GM23338 (cell line): ENCODE data around the gene ATF5. TPM values are rescaled to one million over a fixed set of nuclear protein-coding genes. Genes with fewer than 3 reads are reported as not detected.

Experiments
- CTCF ChIP-seq, 2 experiments: fragments of 200-600 bp in 1 of 2; sonication (generic) in 1 of 2; conservative IDR thresholded peaks; 2 replicates each; pipeline versions ENCODE4 v1.5.1 to v1.6.1; 2016 to 2017; ENCODE audit warnings: antibody characterized with exemption in 2 of 2, low read depth in 2 of 2, mild to moderate bottlenecking in 2 of 2, moderate library complexity in 1 of 2
- ETS1 ChIP-seq: IDR thresholded peaks from 2 replicates; pipeline ENCODE4 v1.6.1; 2016; ENCODE audit warnings: antibody characterized with exemption
- EZH2phosphoT487 ChIP-seq: fragments of 200-600 bp; sonication (generic); IDR thresholded peaks from one replicate; pipeline ENCODE4 v1.8.1; 2018; ENCODE audit warnings: antibody characterized with exemption; ENCODE audit not compliant: unreplicated experiment
- NANOG ChIP-seq: IDR thresholded peaks from 2 replicates; pipeline ENCODE4 v1.6.1; 2016; ENCODE audit warnings: antibody characterized with exemption, borderline replicate concordance
- REST ChIP-seq: IDR thresholded peaks from one replicate; pipeline ENCODE4 v1.6.1; 2018; ENCODE audit warnings: antibody characterized with exemption; ENCODE audit not compliant: unreplicated experiment
- ZNF114 ChIP-seq: fragments of 250-450 bp; sonication (Bioruptor Pico); IDR thresholded peaks from 2 replicates; pipeline ENCODE4 v1.5.0; 2020; ENCODE audit warnings: mild to moderate bottlenecking, moderate library complexity
- ZNF331 ChIP-seq: fragments of 250-450 bp; sonication (Bioruptor Pico); IDR thresholded peaks from 2 replicates; pipeline ENCODE4 v1.5.0; 2020; ENCODE audit warnings: low read depth, mild to moderate bottlenecking, moderate library complexity
- ZNF462 ChIP-seq: fragments of 250-450 bp; sonication (Bioruptor Pico); IDR thresholded peaks from 2 replicates; pipeline ENCODE4 v1.5.0; 2020; ENCODE audit warnings: mild to moderate bottlenecking, moderate library complexity
- polyA plus RNA-seq: library from polyadenylated mRNA; unstranded; fragments of >200 nt; fragmentation: Nextera tagmentation; extraction: Ambion mirVana; gene quantifications from 2 replicates; pipeline ENCODE4 v1.2.1, GENCODE V29; 2016
- total RNA-seq: library from RNA; depleted of rRNA; stranded (reverse); fragments of >200 nt; shearing (Covaris generic); gene quantifications from 2 replicates; pipeline ENCODE4 v1.2.3, GENCODE V29; 2014

ATF5 gene
- total and polyA plus RNA-seq, 2 experiments from 2014 or later = 7.4 to 9.6 TPM

- no peak for TF ChIP-seq ZNF462 (CRISPR knock-in tag)
- TF ChIP-seq NANOG = no peak
- no peak for TF ChIP-seq EZH2phosphoT487
- TF ChIP-seq CTCF (conservative IDR thresholded peaks at IDR 0.05; ENCODE audit: low read depth in 2 of 2) = no peak
- no peak for TF ChIP-seq REST
- no peak for TF ChIP-seq ZNF114 (CRISPR knock-in tag)
- TF ChIP-seq ZNF331 (CRISPR knock-in tag) = no peak
- no peak for TF ChIP-seq ETS1
Observed at GRCh38 chr19:49956115-49956495, 27.1 kb downstream of the ATF5 start (continued).
